SU-DHL-6 (cell line): ENCODE measurements around the gene DPP10.

Experiments used
- H2AFZ ChIP-seq: fragments of 200-600 bp; sonication (generic); 2 replicates; pipeline ENCODE4 v1.6.1; 2014; ENCODE audit warnings: low read depth, mild to moderate bottlenecking, moderate library complexity, mixed read lengths, antibody characterized with exemption, low read length; ENCODE audit not compliant: severe bottlenecking
- H3F3A ChIP-seq: fragments of 200-600 bp; shearing (Covaris generic); 2 replicates; pipeline ENCODE4 v1.6.0; 2016; ENCODE audit warnings: antibody characterized with exemption, mild to moderate bottlenecking; ENCODE audit not compliant: insufficient read depth
- H3K27ac ChIP-seq: fragments of 200-600 bp; sonication (generic); 2 replicates; pipeline ENCODE4 v1.5.1; 2016; ENCODE audit warnings: low read depth, mild to moderate bottlenecking, low read length, moderate library complexity, mixed read lengths
- H3K27me3 ChIP-seq: fragments of 200-600 bp; sonication (generic), shearing (Covaris generic); 2 replicates; pipeline ENCODE4 v1.6.0; 2014; ENCODE audit warnings: mild to moderate bottlenecking, low read length
- H3K36me3 ChIP-seq: fragments of 200-600 bp; sonication (generic); 2 replicates; pipeline ENCODE4 v1.6.1; 2014; ENCODE audit warnings: mild to moderate bottlenecking, low read length, mixed read lengths
- H3K4me2 ChIP-seq: fragments of 300-600, 200-600 bp; shearing (Covaris generic), sonication (generic); 2 replicates; pipeline ENCODE4 v1.6.0; 2014; ENCODE audit warnings: low read length, low read depth, mild to moderate bottlenecking; ENCODE audit not compliant: poor library complexity, severe bottlenecking
- H3K4me3 ChIP-seq: fragments of 200-600 bp; sonication (generic); 2 replicates; pipeline ENCODE4 v1.5.1; 2014; ENCODE audit warnings: antibody characterized with exemption, low read length, mild to moderate bottlenecking, mixed read lengths; ENCODE audit not compliant: insufficient read depth, poor library complexity, severe bottlenecking
- H3K79me2 ChIP-seq: fragments of 200-600 bp; sonication (generic); 2 replicates; pipeline ENCODE4 v1.6.1; 2014; ENCODE audit warnings: mild to moderate bottlenecking, low read length, moderate library complexity; ENCODE audit not compliant: insufficient read depth
- H3K9ac ChIP-seq: fragments of 200-600 bp; sonication (generic); 2 replicates; pipeline ENCODE4 v1.7.0; 2014; ENCODE audit warnings: mild to moderate bottlenecking, low read length
- H3K9me2 ChIP-seq: fragments of 200-600 bp; sonication (generic); replicated peaks from 2 replicates; pipeline ENCODE4 v1.6.1; 2014; ENCODE audit warnings: low read length; ENCODE audit not compliant: insufficient read depth
- H3K9me3 ChIP-seq: fragments of 200-600 bp; sonication (generic); 2 replicates; pipeline ENCODE4 v1.6.1; 2014; ENCODE audit warnings: low read length, mixed read lengths; ENCODE audit not compliant: insufficient read depth
- H4K20me1 ChIP-seq: fragments of 200-600 bp; sonication (generic); 2 replicates; pipeline ENCODE4 v1.6.1; 2014; ENCODE audit warnings: low read depth, mild to moderate bottlenecking, antibody characterized with exemption, low read length, moderate library complexity, mixed read lengths
- CTCF ChIP-seq: fragments of 200-600 bp; sonication (generic); IDR thresholded peaks from one replicate; pipeline ENCODE4 v1.5.1; 2017; ENCODE audit warnings: antibody characterized with exemption, mild to moderate bottlenecking, low read length, moderate library complexity; ENCODE audit not compliant: insufficient read depth, poor library complexity, severe bottlenecking
- EZH2phosphoT487 ChIP-seq: fragments of 200-600 bp; sonication (generic), shearing (Covaris generic); conservative IDR thresholded peaks from 2 replicates; pipeline ENCODE4 v1.6.1; 2018; ENCODE audit warnings: mild to moderate bottlenecking, antibody characterized with exemption, low read length, moderate library complexity, mixed read lengths

Gene DPP10

GRCh38 chr2:114843963-114844362, 401.5 kb downstream of the DPP10 start:
- Histone ChIP-seq H3K4me2 (no peak overlapping the region), H3K79me2 (no peaks in the 10 kb centered on the region), H3K27ac (no peak overlapping the region), H3K9me3 (no peaks in the 10 kb centered on the region), H3K27me3 (no peaks in the 10 kb centered on the region), H2AFZ (no peak overlapping the region), H3F3A (no peaks in the 10 kb centered on the region), H3K9me2 (no peaks in the 10 kb centered on the region), H3K36me3 (no peaks in the 10 kb centered on the region), H4K20me1 (no peaks in the 10 kb centered on the region), H3K4me3 (no peak overlapping the region), H3K9ac (no peak overlapping the region)
- TF ChIP-seq CTCF (no peak), EZH2phosphoT487 (no peak)

- Histone ChIP-seq H3K27me3 (no peaks in the 10 kb centered on the region), H4K20me1 (no peaks in the 10 kb centered on the region), H2AFZ (no peak overlapping the region), H3K36me3 (no peaks in the 10 kb centered on the region), H3K9ac (no peak overlapping the region), H3K9me3 (no peaks in the 10 kb centered on the region), H3K9me2 (no peaks in the 10 kb centered on the region), H3F3A (no peaks in the 10 kb centered on the region), H3K4me2 (no peak overlapping the region), H3K27ac (no peak overlapping the region), H3K79me2 (no peaks in the 10 kb centered on the region), H3K4me3 (no peak overlapping the region)
- TF ChIP-seq CTCF (no peak), EZH2phosphoT487 (no peak)
Observed at GRCh38 chr2:114857196-114857595, 414.8 kb downstream of the DPP10 start.

- Histone ChIP-seq H3K9ac (no peak overlapping the region), H3K4me2 (no peak overlapping the region), H3K4me3 (no peak overlapping the region), H2AFZ (no peak overlapping the region), H3K79me2 (no peaks in the 10 kb centered on the region), H4K20me1 (no peaks in the 10 kb centered on the region), H3F3A (no peaks in the 10 kb centered on the region), H3K36me3 (no peaks in the 10 kb centered on the region), H3K9me2 (no peaks in the 10 kb centered on the region), H3K27ac (no peak overlapping the region), H3K9me3 (no peaks in the 10 kb centered on the region), H3K27me3 (no peaks in the 10 kb centered on the region)
- TF ChIP-seq EZH2phosphoT487 (no peak), CTCF (no peak)
Observed at GRCh38 chr2:114859726-114860510, 417.5 kb downstream of the DPP10 start.
